ENCODE data around the gene FAM174A.
"Not testable (repeated sequence)": the region's sequence is repeated elsewhere in the genome, so short reads cannot be mapped to it uniquely, and the experiment has no call there.

The FAM174A gene

DNA sequence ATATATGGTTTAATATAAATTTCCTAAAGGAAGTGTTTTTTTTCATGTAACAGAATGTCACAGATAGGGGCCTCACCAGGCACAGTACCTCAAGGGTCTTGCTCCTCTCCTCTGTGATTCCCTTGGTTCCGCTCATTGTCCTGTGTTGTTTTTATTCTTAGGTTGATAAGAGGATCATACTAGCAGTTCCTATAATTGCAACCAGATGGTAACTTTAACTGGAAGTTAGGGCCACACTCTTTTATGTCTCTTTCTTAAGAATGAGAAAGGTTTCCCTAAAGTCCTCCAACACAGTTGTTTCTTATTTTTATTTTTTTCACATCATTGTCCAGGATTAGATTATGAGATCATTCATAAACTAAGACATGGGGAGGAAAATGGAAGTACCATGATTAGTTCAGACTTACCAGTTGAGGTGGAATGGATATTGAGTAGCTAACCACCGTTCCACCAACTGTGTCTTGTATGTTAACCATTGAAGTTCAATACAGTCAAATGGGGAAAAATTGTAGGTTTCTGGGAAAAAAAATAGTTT is 41.1 kb downstream of the FAM174A start:
- no peak for DNase-seq

GRCh38 chr5:100577506-100577905 is 42.3 kb downstream of the FAM174A start:
- DNase-seq: no peak

GRCh38 chr5:100584069-100584468 is 48.9 kb downstream of the FAM174A start:
- no peak for DNase-seq

GRCh38 chr5:100584889-100585288 is 49.7 kb downstream of the FAM174A start:
- DNase-seq: no peak

DNA sequence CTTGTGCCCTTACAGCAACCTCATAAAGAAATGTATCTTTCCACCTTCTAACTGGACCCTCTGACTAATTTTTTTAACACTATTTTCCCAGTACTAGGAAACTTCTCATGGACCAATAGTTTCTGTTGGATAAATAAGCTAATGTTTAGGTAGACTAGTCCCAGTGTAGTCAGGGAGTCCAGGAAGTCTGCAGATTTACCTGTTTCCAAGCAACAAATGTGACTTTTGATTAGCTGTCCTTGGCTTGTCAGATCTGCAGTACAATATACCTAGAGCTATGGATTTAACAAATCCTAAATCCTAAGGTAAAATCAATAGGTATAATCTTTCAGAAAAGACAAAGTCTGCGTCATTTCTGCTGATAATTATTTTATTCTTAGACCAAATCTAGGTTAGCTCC is 55.7 kb downstream of the FAM174A start:
- no peak for DNase-seq

- no peak for DNase-seq
Observed at GRCh38 chr5:100595152-100595811, 60.1 kb downstream of the FAM174A start.

GRCh38 chr5:100595812-100596173 is 60.6 kb downstream of the FAM174A start:
- DNase-seq: no peak

- DNase-seq: no peak
Observed at GRCh38 chr5:100598446-100598845, 63.3 kb downstream of the FAM174A start.

DNA sequence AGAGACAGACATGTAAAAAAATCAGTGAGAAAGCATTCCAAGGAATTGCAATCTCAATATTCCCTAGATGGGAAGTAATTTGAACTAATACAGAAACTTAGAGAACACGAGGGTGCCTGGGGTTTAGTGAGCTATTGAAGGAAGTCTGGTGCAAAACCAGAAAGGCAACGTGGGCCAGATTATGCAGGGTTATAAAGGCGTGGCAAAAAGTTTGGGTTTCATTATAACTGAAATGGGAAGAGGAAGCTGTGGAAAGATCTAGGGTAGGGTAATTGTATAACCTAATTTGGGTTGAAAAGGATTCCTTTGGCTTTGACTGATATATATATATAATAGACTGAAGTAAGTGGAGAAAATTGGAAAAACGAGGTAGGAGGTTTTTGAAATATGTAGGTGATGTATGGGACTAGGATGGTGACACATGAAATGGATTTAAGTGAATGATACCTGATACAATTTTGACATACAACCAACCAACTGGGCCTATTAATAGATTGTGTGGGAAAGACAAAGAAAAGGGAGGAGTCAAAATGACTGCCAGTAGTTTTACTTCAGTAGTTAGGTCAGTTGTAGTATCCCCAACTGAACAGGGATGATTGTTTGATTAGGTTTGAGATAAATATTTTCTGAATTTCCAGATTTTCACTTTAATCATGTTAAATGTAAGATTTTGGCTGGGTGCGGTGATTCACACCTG is 65.3 kb downstream of the FAM174A start:
- DNase-seq: peak; percentile 11 to 24

DNA sequence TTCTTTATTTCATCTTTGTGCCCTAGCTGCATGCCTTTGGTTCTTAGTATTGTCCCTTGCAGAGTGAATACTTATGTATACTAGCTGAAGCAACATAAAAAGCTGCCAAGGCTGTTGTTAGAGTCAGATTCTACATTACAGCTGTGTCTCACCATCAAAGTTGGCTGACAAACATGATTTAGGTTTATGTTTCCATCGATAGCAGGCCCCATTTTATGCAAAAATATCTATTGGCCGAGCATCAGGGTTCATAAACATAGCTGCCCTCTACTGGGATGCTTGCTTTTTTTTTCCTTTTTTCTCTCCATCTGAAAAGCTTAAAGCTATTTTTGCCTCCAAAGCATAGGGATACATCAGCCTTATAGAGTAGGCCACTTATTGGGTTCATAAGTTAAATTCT is 68.0 kb downstream of the FAM174A start:
- no peak for DNase-seq

- not testable (repeated sequence) for DNase-seq
Observed at GRCh38 chr5:100604021-100604420, 68.8 kb downstream of the FAM174A start.

DNA sequence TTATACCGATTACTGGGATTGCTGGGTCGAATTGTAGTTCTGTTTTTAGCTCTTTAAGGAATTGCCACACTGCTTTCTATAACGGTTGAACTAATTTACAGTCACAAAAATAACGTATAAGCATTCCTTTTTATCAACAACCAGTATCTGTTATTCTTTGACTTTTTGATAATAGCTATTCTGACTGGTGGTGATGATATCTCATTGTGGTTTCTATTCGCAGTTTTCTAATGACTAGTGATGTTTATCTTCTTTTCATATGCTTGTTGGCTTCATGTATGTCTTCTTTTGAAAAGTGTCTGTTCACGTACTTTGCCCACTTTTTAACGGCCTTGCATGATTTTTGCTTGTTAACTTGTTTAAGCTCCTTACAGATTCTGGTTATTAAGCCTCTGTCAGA is 74.4 kb downstream of the FAM174A start:
- no peak for DNase-seq

GRCh38 chr5:100614308-100614707 is 79.1 kb downstream of the FAM174A start:
- no peak for DNase-seq

DNA sequence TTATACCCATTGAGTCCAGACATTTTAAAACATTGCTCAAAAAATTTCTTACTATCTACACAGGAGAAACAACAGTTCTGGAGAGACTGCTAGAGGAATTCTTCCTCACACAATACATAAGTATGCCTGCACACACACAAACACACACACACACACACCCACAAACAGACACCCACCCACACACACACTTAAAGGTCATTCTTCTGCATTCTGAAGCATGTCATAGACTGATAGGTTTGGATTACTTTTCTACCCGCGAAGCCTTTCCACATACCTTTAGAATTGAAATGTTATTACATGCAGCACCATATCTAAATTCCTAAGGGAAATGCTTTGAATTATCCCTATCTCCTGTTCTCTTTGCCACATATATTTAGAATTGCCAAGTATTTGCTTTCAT is 80.2 kb downstream of the FAM174A start:
- DNase-seq: peak in 1 of 2 donors; percentile 7

GRCh38 chr5:100616291-100616690 is 81.1 kb downstream of the FAM174A start:
- no peak for DNase-seq

DNA sequence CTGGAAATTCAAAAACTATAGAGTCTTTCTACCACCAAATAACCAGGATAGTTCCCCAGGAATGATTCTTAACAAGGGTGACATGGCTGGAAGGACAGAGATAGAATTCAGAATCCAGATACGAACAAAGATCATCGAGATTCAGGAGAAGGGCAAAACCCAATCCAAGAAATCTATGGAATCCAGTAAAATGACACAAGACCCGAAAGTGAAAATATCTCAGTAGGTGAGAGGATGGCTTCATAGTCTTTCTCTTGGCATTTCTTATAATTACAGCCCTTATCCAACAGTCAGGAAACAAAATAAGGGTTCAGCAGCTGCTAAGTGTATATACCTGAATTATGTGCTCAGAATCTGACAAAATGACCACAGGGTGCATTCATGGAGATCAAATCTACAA is 81.8 kb downstream of the FAM174A start:
- no peak for DNase-seq

DNA sequence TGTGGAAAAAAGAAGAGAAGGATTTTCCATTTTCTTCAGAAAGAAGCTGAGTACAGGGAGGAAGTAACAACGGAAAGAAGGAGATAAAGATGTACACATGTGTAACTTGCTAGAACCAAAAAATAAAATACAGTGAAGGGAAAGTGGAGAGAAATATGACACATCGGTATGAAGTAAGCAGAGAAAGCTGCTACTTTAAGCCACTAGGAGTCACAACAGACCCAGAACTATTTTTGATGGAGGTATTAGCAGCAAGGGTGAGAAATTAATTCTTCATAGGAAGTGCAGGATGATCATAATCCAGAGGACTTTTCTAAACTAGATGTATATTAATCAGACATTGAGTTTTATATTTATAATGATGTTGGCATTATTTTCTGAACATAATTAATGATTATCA is 88.5 kb downstream of the FAM174A start:
- DNase-seq: peak; percentile 20 to 43

DNA sequence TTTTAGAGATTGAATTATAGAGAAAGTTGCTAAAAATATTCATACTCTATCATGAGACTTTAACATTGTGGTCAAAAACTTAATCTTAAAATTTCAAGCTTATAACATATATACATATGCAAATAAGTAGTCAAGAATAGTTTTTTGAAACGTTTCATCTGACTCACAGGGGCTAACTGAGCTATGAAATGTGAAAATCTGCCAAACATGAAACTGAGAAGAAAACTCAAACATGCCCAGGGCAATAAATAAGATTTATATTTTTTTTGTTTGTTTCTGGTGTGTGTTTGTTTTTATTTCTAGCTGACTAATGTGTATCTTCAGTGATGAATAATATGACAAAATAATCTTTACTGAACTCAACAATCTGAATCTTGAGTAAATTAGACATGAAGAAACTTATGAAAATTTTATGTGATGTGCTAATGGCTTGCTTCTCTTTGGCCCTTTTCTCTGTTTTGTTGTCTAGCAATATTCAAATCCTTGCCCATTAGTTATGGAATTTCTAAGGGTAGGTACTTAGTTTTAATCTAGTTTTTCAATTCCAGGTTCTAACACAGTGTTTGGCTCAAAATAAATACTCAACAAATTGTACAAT is 99.9 kb downstream of the FAM174A start:
- peak in 1 of 2 donors; percentile 5 for DNase-seq
